ENCODE measurements around the gene ATP5PO. TPM values are rescaled to one million over a fixed set of nuclear protein-coding genes. Genes with fewer than 3 reads are reported as not detected.

Gene ATP5PO
- total RNA-seq, 1 experiment from 2014 or later: 190 TPM

GRCh38 chr21:33963848-33964555 is 48.4 kb upstream of the ATP5PO start:
- in situ Hi-C loops (cut with HindIII; ENCODE audit: low pct_unique_long_range_greater_than_20kb, low sequenced_read_pairs): no loop called here

GRCh38 chr21:33962290-33962689 is 46.7 kb upstream of the ATP5PO start:
- CTCF ChIA-PET: no interaction called here
- no peak for ATAC-seq
- H3K27me3 ChIP-seq (ENCODE audit: control insufficient read depth, insufficient read depth, low read length): no peaks in the 10 kb centered on the region

More at GRCh38 chr21:33963848-33964555, 48.4 kb upstream of the ATP5PO start:
- Histone ChIP-seq H3K27ac (ENCODE audit: low read length) (peak overlapping the region; percentile 12; the same call in 1 of the 2 replicates), H3K36me3 (ENCODE audit: control insufficient read depth, insufficient read depth, low read length) (no peaks in the 10 kb centered on the region; the same call in 1 of the 2 replicates), H3K27me3 (ENCODE audit: control insufficient read depth, insufficient read depth, low read length) (no peaks in the 10 kb centered on the region), H3K9me3 (ENCODE audit: control insufficient read depth, insufficient read depth, low read depth, low read length) (peaks cover 8% of the 10 kb centered on the region; the same call in 1 of the 2 replicates), H3K4me3 (ENCODE audit: low read depth in 2 of 2, low read length in 2 of 2) (no peak overlapping the region), H3K4me1 (ENCODE audit: control insufficient read depth, insufficient read depth, low read length) (peaks cover 10% of the 10 kb centered on the region; the same call in 1 of the 2 replicates)
- DNase-seq (ENCODE audit: low read depth, low spot score) (no peak), ATAC-seq (no peak)
- BruUV-seq (replicated peaks): no TSS peak
- intact Hi-C loops (cut with micrococcal nuclease; ENCODE audit: unreplicated experiment): no loop called here
- ChIA-PET POLR2A (no interaction called here), CTCF (no interaction called here)
- TF ChIP-seq SIN3A (IDR thresholded peaks at IDR 0.05; ENCODE audit: borderline replicate concordance, insufficient read depth, low read depth, low read length) (no peak), CTCF (IDR thresholded peaks at IDR 0.05) (no peak), TCF7L2 (IDR thresholded peaks at IDR 0.05; ENCODE audit: low read depth, low read length) (no peak), REST (IDR thresholded peaks at IDR 0.05; ENCODE audit: insufficient read depth in 1 of 2, low read depth in 2 of 2, low read length in 1 of 2) (no peak), POLR2AphosphoS5 (IDR thresholded peaks at IDR 0.05; ENCODE audit: low read depth, low read length) (no peak)

More at GRCh38 chr21:33962290-33962689, 46.7 kb upstream of the ATP5PO start:
- DNase-seq (ENCODE audit: low read depth, low spot score): no peak
- no TSS peak for BruUV-seq (replicated peaks)
- no peak for TF ChIP-seq POLR2AphosphoS5 (IDR thresholded peaks at IDR 0.05; ENCODE audit: low read depth, low read length)
- TF ChIP-seq CTCF (IDR thresholded peaks at IDR 0.05): no peak
- no peak for TF ChIP-seq REST (IDR thresholded peaks at IDR 0.05; ENCODE audit: insufficient read depth in 1 of 2, low read depth in 2 of 2, low read length in 1 of 2)
- no peak for TF ChIP-seq TCF7L2 (IDR thresholded peaks at IDR 0.05; ENCODE audit: low read depth, low read length)
- TF ChIP-seq SIN3A (IDR thresholded peaks at IDR 0.05; ENCODE audit: borderline replicate concordance, insufficient read depth, low read depth, low read length): no peak
- Histone ChIP-seq H3K9me3 (ENCODE audit: control insufficient read depth, insufficient read depth, low read depth, low read length) (peaks cover 8% of the 10 kb centered on the region; the same call in 1 of the 2 replicates), H3K36me3 (ENCODE audit: control insufficient read depth, insufficient read depth, low read length) (no peaks in the 10 kb centered on the region; the same call in 1 of the 2 replicates), H3K4me3 (ENCODE audit: low read depth in 2 of 2, low read length in 2 of 2) (no peak overlapping the region), H3K4me1 (ENCODE audit: control insufficient read depth, insufficient read depth, low read length) (peaks cover 7% of the 10 kb centered on the region; the same call in 1 of the 2 replicates), H3K27ac (ENCODE audit: low read length) (no peak overlapping the region)
- intact Hi-C loops (cut with micrococcal nuclease; ENCODE audit: unreplicated experiment) (no loop called here), in situ Hi-C loops (cut with HindIII; ENCODE audit: low pct_unique_long_range_greater_than_20kb, low sequenced_read_pairs) (no loop called here)
- POLR2A ChIA-PET: no interaction called here
